ENCODE results near the gene VPS13C. TPM values are rescaled to one million over a fixed set of nuclear protein-coding genes. Genes with fewer than 3 reads are reported as not detected.

VPS13C gene
- total RNA-seq, 3 donors from 2014 or later (not counting 1 experiment from before 2014, with no cell fraction given): 155 to 204 (median 164) TPM

GRCh38 chr15:62071711-62072308 lies 11.6 kb upstream of the VPS13C start:
- H3K4me3 Mint-ChIP-seq: no peak overlapping the region
- H3K36me3 Mint-ChIP-seq: peaks cover 6% of the 10 kb centered on the region
- Histone ChIP-seq H3K4me3 (ENCODE audit: low read length) (no peak overlapping the region), H3K36me3 (ENCODE audit: control insufficient read depth, insufficient read depth, low read length) (no peaks in the 10 kb centered on the region), H3K4me1 (ENCODE audit: control insufficient read depth, insufficient read depth, low read length) (peaks cover 9% of the 10 kb centered on the region), H3K27me3 (ENCODE audit: control insufficient read depth, insufficient read depth, low read length) (peaks cover 15% of the 10 kb centered on the region), H3K27ac (ENCODE audit: low read length) (no peak overlapping the region), H3K9me3 (ENCODE audit: control insufficient read depth, insufficient read depth, low read length) (no peaks in the 10 kb centered on the region)
- intact Hi-C loops (cut with micrococcal nuclease): loop anchor here (10.0 kb wide), 1 partner anchor 47 kb away; no protein-coding TSS in a partner anchor
- H3K9me3 Mint-ChIP-seq: no peaks in the 10 kb centered on the region
- peaks cover 11 to 14% of the 10 kb centered on the region in 2 donors for H3K4me1 Mint-ChIP-seq
- peak in 1 of 3 donors; percentile 25 for ATAC-seq
- H3K27me3 Mint-ChIP-seq (ENCODE audit: low read depth in 2 of 2): peaks cover 21 to 23% of the 10 kb centered on the region in 2 donors
- peak in 1 of 2 donors; percentile 70 for DNase-seq
- peak; percentile 90 for TF ChIP-seq CTCF (IDR thresholded peaks at IDR 0.05)
- no peak overlapping the region for H3K27ac Mint-ChIP-seq

- intact Hi-C loops (cut with micrococcal nuclease): no loop called here
- Histone ChIP-seq H3K4me3 (ENCODE audit: low read length) (no peak overlapping the region), H3K36me3 (ENCODE audit: control insufficient read depth, insufficient read depth, low read length) (no peaks in the 10 kb centered on the region), H3K27me3 (ENCODE audit: control insufficient read depth, insufficient read depth, low read length) (peaks cover 28% of the 10 kb centered on the region), H3K4me1 (ENCODE audit: control insufficient read depth, insufficient read depth, low read length) (peaks cover 14% of the 10 kb centered on the region), H3K9me3 (ENCODE audit: control insufficient read depth, insufficient read depth, low read length) (no peaks in the 10 kb centered on the region), H3K27ac (ENCODE audit: low read length) (no peak overlapping the region)
- peaks cover 6% of the 10 kb centered on the region for H3K36me3 Mint-ChIP-seq
- no peak for ATAC-seq
- DNase-seq: no peak
- peaks cover 31 to 41% of the 10 kb centered on the region in 2 donors for H3K27me3 Mint-ChIP-seq (ENCODE audit: low read depth in 2 of 2)
- whole genome bisulfite sequencing (ENCODE audit: insufficient coverage): 72% methylated on average over 3 of the region's 5 CpGs
- peaks cover 19 to 22% of the 10 kb centered on the region in 2 donors for H3K4me1 Mint-ChIP-seq
- H3K9me3 Mint-ChIP-seq: no peaks in the 10 kb centered on the region
- no peak for TF ChIP-seq CTCF (IDR thresholded peaks at IDR 0.05)
- H3K27ac Mint-ChIP-seq: no peak overlapping the region
- no peak overlapping the region for H3K4me3 Mint-ChIP-seq
Measured at GRCh38 chr15:62069551-62069950, 9.3 kb upstream of the VPS13C start.

- ATAC-seq (peak in 1 of 3 donors; percentile 19), DNase-seq (no peak)
- intact Hi-C loops (cut with micrococcal nuclease): no loop called here
- peaks cover 32% of the 10 kb centered on the region for H3K27me3 ChIP-seq (ENCODE audit: control insufficient read depth, insufficient read depth, low read length)
- no peaks in the 10 kb centered on the region for H3K36me3 ChIP-seq (ENCODE audit: control insufficient read depth, insufficient read depth, low read length)
- Mint-ChIP-seq H3K4me1 (peaks cover 19 to 22% of the 10 kb centered on the region in 2 donors), H3K36me3 (peaks cover 6% of the 10 kb centered on the region), H3K4me3 (peak overlapping the region; percentile 78), H3K27ac (peak overlapping the region in 1 of 2 donors; percentile 44), H3K9me3 (no peaks in the 10 kb centered on the region), H3K27me3 (ENCODE audit: low read depth in 2 of 2) (peaks cover 29 to 43% of the 10 kb centered on the region in 2 donors)
- H3K4me1 ChIP-seq (ENCODE audit: control insufficient read depth, insufficient read depth, low read length): peaks cover 14% of the 10 kb centered on the region
- no peaks in the 10 kb centered on the region for H3K9me3 ChIP-seq (ENCODE audit: control insufficient read depth, insufficient read depth, low read length)
- no peak overlapping the region for H3K4me3 ChIP-seq (ENCODE audit: low read length)
- TF ChIP-seq CTCF (IDR thresholded peaks at IDR 0.05): no peak
- no peak overlapping the region for H3K27ac ChIP-seq (ENCODE audit: low read length)
- 43% methylated on average over 4 of the region's 4 CpGs for WGBS (ENCODE audit: insufficient coverage)
Measured at GRCh38 chr15:62068810-62069167, 8.5 kb upstream of the VPS13C start.
